HG03135 (cell line): ENCODE results near the gene USP10.
A peak's percentile ranks its signal among the peaks of the same experiment; 100 is the strongest.

Experiments
- ATAC-seq: cut with Tn5 transposase; IDR thresholded peaks from one replicate; pipeline ENCODE4 v1.9.1; 2021; ENCODE audit warnings: mild to moderate bottlenecking, moderate library complexity; ENCODE audit not compliant: unreplicated experiment

The USP10 gene

GRCh38 chr16:84694980-84695379 lies 4.8 kb upstream of the USP10 start:
- ATAC-seq, result no peak

DNA sequence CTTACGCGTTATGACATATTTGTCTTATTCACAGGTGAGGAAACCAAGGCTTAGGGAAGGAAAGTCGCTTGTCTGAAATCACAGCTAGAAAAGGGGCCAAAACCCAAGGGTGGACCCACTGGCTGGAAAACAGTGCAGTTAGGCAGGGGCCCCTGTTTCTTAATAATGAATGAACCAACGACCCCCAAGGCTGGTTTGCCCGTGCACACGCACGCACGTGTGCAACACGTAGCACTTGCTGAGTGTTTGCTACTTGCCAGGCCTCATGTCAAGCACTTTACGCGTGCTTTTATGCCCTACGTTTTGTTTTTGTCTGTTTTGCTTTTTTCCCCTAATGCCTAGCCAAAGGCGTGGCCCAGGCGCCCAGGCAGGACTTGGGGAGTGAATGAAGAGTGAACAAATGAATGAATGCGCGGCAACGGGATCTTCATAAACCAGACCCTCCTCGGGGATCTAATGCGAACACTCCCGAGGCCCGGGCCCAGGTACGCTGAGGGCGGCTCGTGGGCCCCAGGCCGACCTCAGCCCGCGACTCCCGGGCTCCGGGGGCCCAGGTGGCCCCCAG lies 571 bp upstream of the USP10 start:
- no peak for ATAC-seq

DNA sequence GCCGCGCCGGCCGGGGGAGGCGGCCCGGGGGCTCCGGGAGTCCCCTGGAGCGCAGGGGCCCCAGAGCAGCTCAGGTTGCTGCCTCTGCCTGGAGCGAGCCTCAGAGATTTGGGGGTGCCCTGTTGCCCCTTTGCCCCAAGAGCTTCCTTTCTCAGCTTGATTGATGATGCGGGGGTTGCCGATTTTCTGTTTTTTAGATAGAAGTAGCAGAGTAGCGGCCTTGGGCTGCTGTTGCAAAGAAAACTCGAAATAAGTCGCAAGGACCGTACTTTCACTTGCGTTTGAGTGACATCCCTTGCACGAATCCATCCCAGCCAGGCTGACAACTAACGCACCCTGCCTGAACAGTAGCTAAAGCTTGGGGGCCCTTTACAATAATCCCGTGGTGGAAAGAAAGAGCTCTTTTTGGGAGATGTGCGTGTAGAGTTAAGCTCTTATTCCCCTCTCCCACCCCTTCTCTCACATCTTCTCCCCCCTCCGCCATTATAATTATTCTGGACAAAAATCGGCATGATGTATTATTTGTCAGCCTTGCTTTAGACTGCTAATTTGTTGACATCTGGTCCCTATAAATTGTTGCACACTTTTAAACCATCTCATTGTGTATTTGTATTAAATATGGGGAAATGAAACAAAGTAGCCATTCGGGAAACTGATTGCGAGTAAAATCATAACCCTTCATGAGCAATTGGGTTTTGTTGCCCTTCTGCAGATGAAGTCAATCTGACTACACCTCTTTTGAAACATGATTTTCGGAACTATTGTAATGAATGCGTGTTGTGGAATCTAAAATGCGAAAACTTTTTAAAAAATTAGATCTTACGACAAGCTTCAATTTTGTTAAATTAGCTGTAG lies 873 bp downstream of the USP10 start:
- peak; percentile 32 for ATAC-seq

- ATAC-seq, result no peak
These were observed 3.9 kb downstream of the USP10 start for GRCh38 chr16:84703681-84704080.

- ATAC-seq, result no peak
These were observed 4.5 kb downstream of the USP10 start for GRCh38 chr16:84704253-84704652.

DNA sequence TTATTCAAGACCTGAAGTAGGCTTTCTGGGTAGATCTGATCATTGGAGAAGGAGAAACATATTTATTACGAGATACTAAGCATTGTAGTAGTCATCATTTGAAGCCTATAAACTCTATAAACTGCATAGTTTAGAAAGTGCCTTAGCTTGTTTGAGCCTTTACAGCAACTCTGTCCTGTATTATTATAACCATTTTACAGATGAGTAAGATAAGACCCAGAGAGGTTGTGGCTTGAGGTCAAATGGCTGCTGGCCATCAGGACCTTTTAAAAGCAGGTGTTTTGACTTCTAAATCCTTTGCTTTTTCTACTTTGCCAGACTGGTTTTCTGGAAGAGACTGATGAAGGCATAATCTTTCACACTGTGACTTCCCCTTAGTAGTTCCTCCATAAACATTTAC lies 7.1 kb downstream of the USP10 start:
- no peak for ATAC-seq

- ATAC-seq, result no peak
These were observed 9.8 kb downstream of the USP10 start for GRCh38 chr16:84709609-84710008.

DNA sequence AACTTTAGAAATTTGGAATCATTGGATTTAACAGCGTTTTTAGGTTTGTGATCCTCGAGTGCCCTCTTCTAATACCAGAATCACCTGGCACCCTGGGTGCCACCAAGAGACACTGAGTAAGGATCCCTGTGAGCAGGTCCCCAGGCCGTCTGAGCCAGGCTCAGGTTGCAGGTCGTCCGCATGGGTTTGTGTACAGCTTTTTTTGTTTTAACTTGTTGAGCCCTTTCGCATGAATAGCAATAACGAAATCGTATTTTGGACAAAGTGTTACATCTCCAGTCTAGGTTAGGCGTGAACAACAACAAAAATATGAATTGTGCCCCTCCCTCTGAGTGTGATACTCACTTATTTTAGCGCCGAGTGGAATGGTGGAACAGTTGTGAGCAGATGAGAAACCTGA lies 10.9 kb downstream of the USP10 start:
- no peak for ATAC-seq

GRCh38 chr16:84712138-84712671 lies 12.4 kb downstream of the USP10 start:
- no peak for ATAC-seq

DNA sequence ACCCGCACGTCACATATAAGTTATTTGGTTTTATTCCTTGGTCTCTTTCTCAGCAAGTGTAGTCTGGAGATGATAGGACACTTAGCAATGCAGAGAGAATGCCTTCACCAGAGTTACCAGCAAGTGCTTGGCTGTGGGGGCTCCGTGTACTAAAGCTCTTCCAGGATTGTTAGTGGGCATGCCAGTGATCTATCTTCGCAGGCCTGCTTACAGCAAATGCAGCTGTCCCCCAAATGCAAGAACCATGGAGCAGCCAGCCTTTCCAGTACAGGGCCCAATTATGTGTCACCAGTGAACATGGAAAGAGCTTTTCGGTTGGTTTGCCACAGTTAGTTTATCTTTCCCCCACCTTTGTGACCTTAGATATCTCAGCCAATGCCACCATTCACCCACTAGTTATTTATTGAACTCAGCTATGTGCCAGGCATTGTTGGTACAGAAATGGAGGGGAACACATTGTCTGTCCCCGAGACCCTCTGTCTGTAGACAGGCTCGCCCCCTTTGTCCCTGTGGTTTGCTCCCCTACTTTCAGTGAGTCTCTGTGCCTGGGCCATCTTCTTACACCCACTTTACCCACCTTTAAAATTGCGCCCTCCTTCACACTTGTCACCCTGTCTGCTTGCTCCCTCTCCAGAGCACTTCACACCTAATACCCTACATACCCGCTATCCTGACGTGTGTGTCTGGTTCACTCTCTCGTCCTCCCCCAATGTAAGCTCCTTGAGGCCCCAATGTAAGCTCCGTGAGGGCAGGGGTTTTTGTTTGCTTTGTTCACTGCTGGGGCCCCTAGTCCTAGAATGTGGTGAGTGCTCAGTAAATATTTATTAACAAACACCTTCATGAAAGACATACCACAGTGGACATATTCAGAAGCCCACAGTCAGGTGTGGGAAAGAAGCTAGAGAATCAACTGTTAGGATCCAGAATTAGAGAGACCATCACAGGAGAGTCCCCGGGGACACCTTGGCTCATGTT lies 13.3 kb downstream of the USP10 start:
- ATAC-seq, result no peak

DNA sequence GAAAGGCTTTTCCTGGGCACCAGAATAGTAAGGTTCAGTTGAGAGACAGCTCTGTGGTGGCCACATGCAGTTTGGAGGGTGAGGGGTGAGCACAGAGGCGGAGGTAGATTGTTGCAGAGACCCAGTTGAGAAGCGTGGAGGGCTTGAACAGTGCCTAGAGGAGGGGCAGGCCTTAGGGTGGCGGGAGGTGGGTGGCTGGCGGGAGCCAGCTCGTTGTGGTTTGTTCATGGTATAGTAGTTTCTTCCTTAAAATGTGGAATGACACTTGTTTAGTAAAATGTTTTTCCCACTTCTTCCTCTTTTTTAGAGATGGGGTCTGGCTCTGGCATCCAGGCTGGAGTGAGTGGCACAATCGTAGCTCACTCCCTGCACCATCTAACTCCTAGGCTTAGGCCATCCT lies 14.2 kb downstream of the USP10 start:
- ATAC-seq, result no peak

GRCh38 chr16:84715424-84715823 lies 15.6 kb downstream of the USP10 start:
- ATAC-seq, result no peak

- ATAC-seq, result no peak
These were observed 16.1 kb downstream of the USP10 start for GRCh38 chr16:84715854-84716253.

- no peak for ATAC-seq
These were observed 16.9 kb downstream of the USP10 start for GRCh38 chr16:84716740-84717139.

GRCh38 chr16:84717484-84717883 lies 17.7 kb downstream of the USP10 start:
- no peak for ATAC-seq

DNA sequence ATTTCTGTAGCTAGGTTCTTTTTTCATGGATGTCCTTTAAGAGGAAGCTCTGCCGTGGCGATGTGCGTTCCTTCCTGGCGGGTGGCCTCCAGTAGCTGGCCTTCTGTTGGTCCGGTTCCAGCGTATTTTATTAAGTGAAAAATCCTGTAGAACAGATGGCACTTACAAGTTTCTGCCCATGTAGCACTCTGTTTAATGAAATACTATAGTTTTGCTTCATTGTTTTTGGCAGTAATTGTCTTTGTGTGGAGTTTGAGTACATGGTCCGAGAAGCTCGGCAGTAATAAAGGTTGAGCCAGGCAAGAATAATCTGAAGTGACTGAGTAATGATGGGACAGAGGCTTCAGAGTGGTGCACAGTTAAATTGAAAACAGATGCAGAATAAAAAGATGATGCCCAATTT lies 20.4 kb downstream of the USP10 start:
- ATAC-seq, result no peak

DNA sequence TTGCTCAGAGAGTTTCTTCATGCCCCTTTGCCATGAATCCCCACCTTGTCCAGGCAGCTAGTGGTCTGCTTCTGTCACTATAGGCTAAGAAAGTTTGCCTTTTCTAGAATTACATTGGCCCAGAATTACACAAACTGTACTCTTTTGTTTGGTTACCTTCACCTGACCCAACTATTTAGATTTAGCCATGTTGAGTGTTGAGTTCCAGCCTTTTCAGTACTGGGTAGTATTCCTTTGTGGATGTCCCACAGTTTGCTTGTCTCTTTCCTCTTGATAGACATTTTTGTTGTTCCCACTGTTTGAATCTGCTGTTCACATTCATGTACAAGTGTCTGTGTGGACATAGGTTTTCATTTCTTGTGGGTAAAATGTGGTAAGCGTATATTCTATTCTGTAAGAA lies 22.3 kb downstream of the USP10 start:
- no peak for ATAC-seq

DNA sequence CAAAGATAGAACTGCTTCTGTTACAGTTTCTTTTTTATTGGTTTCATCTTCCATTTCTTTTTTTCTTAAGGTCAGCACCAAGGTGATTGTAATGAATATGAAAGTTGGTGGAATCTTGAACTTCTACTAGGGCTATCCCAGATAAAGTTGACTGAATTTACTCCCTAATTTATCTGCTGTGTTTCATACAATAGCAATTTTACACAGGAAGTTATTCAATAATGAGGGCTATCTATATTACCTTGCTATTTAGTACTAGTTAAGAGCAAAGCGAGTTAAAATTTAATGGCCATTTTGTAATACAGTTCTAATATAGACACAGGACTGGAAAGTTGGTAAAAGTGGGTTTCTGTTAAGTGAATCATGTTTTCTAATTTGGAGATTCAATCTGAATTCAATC lies 24.1 kb downstream of the USP10 start:
- no peak for ATAC-seq

DNA sequence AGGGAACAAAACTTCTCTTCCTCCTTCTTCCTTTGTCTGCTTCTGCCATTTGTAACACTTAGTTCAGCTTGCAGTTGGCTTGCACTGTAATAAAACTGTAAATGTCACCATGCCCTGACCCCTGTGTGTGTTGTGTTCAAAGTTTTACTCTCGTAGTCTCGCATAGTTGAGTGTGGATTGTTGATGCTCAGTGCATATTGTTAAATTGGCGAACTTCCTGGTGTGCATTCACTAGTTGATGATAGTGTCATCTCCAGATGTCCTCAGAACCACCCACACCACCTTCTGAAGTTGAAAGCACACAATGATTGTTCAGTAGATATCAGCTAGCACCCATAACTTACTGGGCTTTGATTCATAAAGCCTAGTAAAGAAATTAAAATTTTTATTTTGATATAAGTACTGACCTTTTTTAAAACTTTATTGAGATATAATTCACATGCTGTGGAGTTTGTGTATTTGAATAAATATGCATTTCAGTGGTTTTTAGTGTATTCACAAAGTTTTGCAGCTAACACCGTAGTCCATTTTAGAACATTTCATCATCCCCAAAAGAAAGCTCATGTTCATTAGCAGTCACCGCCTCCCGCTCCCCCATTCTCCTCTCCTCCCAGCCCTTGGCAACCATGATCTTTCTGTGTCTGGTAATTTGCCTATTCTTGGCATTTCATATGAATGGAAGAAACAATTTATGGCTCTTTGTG lies 25.0 kb downstream of the USP10 start:
- ATAC-seq, result no peak

- ATAC-seq, result no peak
These were observed 25.8 kb downstream of the USP10 start for GRCh38 chr16:84725481-84726078.
